Measurements from ENCODE around the gene NUDT8. TPM values are rescaled to one million over a fixed set of nuclear protein-coding genes. Genes with fewer than 3 reads are reported as not detected.

NUDT8 gene
- total and polyA plus RNA-seq, 12 donors, result 1.9 to 40.6 (median 7.6) TPM

- DNase-seq, result no peak
- Histone ChIP-seq H3K9me3 (replicated peaks in 1 of 3) (no peaks in the 10 kb centered on the region), H3K27ac (no peak overlapping the region), H3K4me1 (replicated peaks in 1 of 2) (no peaks in the 10 kb centered on the region), H3K36me3 (replicated peaks in 1 of 2) (no peaks in the 10 kb centered on the region), H3K27me3 (peaks cover under 1% of the 10 kb centered on the region), H3K4me3 (no peak overlapping the region)
- WGBS, 4 donors, result 43 to 66% (median 55%) methylated on average over 3 to 5 of the region's 5 CpGs
- no peak for TF ChIP-seq CTCF (IDR thresholded peaks at IDR 0.05)
- TF ChIP-seq POLR2A (IDR thresholded peaks at IDR 0.05), result no peak
- intact Hi-C loops (cut with DNase I), result no loop called here
These were observed 38.4 kb upstream of the NUDT8 start for GRCh38 chr11:67668192-67668551.

GRCh38 chr11:67667490-67668191 lies 37.9 kb upstream of the NUDT8 start:
- TF ChIP-seq CTCF (IDR thresholded peaks at IDR 0.05) (no peak), POLR2A (IDR thresholded peaks at IDR 0.05) (no peak)
- WGBS, 4 donors, result 57 to 84% (median 81%) methylated on average over 5 to 26 of the region's 26 CpGs
- intact Hi-C loops (cut with DNase I), result no loop called here
- Histone ChIP-seq H3K27me3 (no peaks in the 10 kb centered on the region), H3K36me3 (replicated peaks in 1 of 2) (no peaks in the 10 kb centered on the region), H3K4me3 (no peak overlapping the region), H3K9me3 (replicated peaks in 1 of 3) (no peaks in the 10 kb centered on the region), H3K4me1 (replicated peaks in 1 of 2) (no peaks in the 10 kb centered on the region), H3K27ac (no peak overlapping the region)
- DNase-seq, result no peak

- Histone ChIP-seq H3K4me3 (no peak overlapping the region), H3K27ac (no peak overlapping the region), H3K27me3 (no peaks in the 10 kb centered on the region), H3K4me1 (replicated peaks in 1 of 2) (no peaks in the 10 kb centered on the region), H3K9me3 (replicated peaks in 1 of 3) (no peaks in the 10 kb centered on the region), H3K36me3 (replicated peaks in 1 of 2) (no peaks in the 10 kb centered on the region)
- no peak for TF ChIP-seq POLR2A (IDR thresholded peaks at IDR 0.05)
- no peak for TF ChIP-seq CTCF (IDR thresholded peaks at IDR 0.05)
- intact Hi-C loops (cut with DNase I), result no loop called here
- WGBS, 4 donors, result 73 to 82% (median 76%) methylated on average over 6 to 20 of the region's 20 CpGs
- peak in 1 of 7 donors; percentile 46 for DNase-seq
These were observed 37.1 kb upstream of the NUDT8 start for GRCh38 chr11:67666676-67667489.

- H3K27ac ChIP-seq, result no peak overlapping the region
- 83 to 87% (median 85%) methylated on average over 6 to 11 of the region's 11 CpGs for WGBS, 4 donors
- TF ChIP-seq POLR2A (IDR thresholded peaks at IDR 0.05) (no peak), CTCF (IDR thresholded peaks at IDR 0.05) (no peak)
- intact Hi-C loops (cut with DNase I), result no loop called here
- no peaks in the 10 kb centered on the region for H3K27me3 ChIP-seq
- H3K4me1 ChIP-seq (replicated peaks in 1 of 2), result no peaks in the 10 kb centered on the region
- H3K9me3 ChIP-seq (replicated peaks in 1 of 3), result no peaks in the 10 kb centered on the region
- no peak overlapping the region for H3K4me3 ChIP-seq
- no peaks in the 10 kb centered on the region for H3K36me3 ChIP-seq (replicated peaks in 1 of 2)
- no peak for DNase-seq
These were observed 36.5 kb upstream of the NUDT8 start for GRCh38 chr11:67666303-67666645.

Data from adrenal gland (tissue), 12 donors.